Ascending aorta (tissue), 2 donors: ENCODE data around the gene PTGER3. TPM values are rescaled to one million over a fixed set of nuclear protein-coding genes. Genes with fewer than 3 reads are reported as not detected.
A peak's percentile ranks its signal among the peaks of the same experiment; 100 is the strongest.

ENCODE experiments used
- DNase-seq, 2 donors: peaks; one replicate each; pipeline ENCODE4 v3.0.0-alpha.2; 2019; ENCODE audit warnings: low spot score in 2 of 2
- H3K27ac ChIP-seq, 2 donors: fragments of 200-600 bp; sonication (generic); one replicate each; pipeline ENCODE4 v1.5.1; 2016 to 2017; ENCODE audit warnings: mild to moderate bottlenecking in 1 of 2
- H3K27me3 ChIP-seq: fragments of 200-600 bp; sonication (generic); one replicate; pipeline ENCODE4 v1.5.1; 2017
- H3K36me3 ChIP-seq, 2 donors: fragments of 200-600 bp; sonication (generic); one replicate each; pipeline ENCODE4 v1.5.1; 2016
- H3K4me1 ChIP-seq, 2 donors: fragments of 200-600 bp; sonication (generic); one replicate each; pipeline ENCODE4 v1.5.1; 2016 to 2017; ENCODE audit warnings: mild to moderate bottlenecking in 1 of 2
- H3K4me3 ChIP-seq, 2 donors: fragments of 200-600 bp; sonication (generic); one replicate each; pipeline ENCODE4 v1.5.1; 2016 to 2017; ENCODE audit warnings: mild to moderate bottlenecking in 1 of 2
- H3K9me3 ChIP-seq, 2 donors: fragments of 200-600 bp; sonication (generic); one replicate each; pipeline ENCODE4 v1.5.1; 2016
- intact Hi-C: fragments of 100-400 bp; cut with DNase I; formaldehyde crosslinking; loops from one replicate; pipeline ENCODE4 v1.15.1; 2023
- total RNA-seq: library from RNA; depleted of rRNA; stranded (reverse); fragments of >200 nt; gene quantifications from one replicate; pipeline ENCODE4 v1.1.0, GENCODE V29; 2016
- TF ChIP-seq, protein P1 (sequence below), 3 experiments: fragments of 200-600 bp in 2 of 3; fragments of 450-650 bp in 1 of 3; sonication (generic) in 2 of 3; IDR thresholded peaks; one replicate each; pipeline ENCODE4 v1.5.1; 2016 to 2019; ENCODE audit warnings: antibody characterized with exemption in 3 of 3, mild to moderate bottlenecking in 1 of 3, moderate library complexity in 1 of 3

The PTGER3 gene
- total RNA-seq, 1 donor from 2014 or later = 70.1 TPM

DNA sequence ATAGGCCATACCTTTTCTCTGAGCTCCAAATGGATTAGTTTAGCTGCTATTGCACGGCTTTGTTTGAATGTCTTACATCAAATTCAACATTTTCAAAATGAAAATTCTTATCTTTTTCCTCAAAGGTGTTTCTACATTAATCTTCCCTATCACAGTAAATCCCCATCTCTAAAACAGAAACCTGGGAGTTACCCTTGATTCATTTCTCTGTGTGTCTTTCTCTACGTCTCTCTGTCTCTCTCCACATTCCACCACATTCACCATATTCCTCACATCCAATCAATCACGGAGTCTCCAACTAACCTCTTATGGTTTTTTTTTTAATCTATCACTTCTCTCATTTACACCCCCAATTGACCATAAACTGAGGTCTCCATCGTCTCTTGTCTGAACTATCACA is 24.1 kb downstream of the PTGER3 start:
- intact Hi-C loops = no loop called here

DNA sequence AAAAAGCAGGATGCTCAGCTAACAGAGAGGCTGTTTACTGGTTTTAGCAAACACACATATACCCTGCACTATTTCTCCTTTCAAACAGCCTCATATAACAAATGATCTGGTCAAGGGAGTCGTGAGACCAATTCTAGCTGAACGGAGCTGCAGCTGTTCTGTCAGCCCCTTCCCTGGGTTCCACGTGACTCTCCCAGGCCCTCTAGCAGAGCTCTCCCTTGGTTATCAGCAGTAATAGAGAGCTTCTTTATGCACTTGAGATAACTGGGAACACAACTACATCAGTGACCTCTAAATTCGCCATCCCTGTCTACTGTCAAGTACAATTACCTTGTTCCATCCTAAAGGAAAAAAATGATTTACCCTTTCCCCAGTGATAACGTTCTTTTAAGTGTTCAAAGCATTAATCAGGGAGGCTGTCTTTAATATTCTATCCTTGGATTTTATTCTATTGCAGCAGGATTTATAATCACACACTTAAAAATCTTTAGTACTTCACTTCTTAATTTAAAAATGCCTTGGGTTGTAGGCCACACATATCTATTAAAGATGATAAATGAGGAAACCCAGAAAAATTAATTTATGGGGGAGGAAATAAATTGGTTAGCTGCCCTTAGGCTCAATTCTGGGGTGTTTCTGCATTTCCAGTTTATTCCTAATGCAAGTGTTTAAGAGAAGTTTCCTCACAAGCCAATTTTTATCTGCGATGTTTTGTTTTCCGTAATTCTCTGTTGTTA is 28.2 kb downstream of the PTGER3 start:
- Histone ChIP-seq H3K27ac (peak overlapping the region in 1 of 2 donors; percentile 44), H3K4me1 (peaks cover 0 to 23% of the 10 kb centered on the region in 2 donors), H3K36me3 (no peaks in the 10 kb centered on the region), H3K9me3 (no peaks in the 10 kb centered on the region), H3K27me3 (no peaks in the 10 kb centered on the region), H3K4me3 (no peak overlapping the region)
- intact Hi-C loops = loop anchor here (2.0 kb wide), 1 partner anchor 27 kb away; the partner anchor contains the start of gene PTGER3
- TF ChIP-seq, protein P1, sequence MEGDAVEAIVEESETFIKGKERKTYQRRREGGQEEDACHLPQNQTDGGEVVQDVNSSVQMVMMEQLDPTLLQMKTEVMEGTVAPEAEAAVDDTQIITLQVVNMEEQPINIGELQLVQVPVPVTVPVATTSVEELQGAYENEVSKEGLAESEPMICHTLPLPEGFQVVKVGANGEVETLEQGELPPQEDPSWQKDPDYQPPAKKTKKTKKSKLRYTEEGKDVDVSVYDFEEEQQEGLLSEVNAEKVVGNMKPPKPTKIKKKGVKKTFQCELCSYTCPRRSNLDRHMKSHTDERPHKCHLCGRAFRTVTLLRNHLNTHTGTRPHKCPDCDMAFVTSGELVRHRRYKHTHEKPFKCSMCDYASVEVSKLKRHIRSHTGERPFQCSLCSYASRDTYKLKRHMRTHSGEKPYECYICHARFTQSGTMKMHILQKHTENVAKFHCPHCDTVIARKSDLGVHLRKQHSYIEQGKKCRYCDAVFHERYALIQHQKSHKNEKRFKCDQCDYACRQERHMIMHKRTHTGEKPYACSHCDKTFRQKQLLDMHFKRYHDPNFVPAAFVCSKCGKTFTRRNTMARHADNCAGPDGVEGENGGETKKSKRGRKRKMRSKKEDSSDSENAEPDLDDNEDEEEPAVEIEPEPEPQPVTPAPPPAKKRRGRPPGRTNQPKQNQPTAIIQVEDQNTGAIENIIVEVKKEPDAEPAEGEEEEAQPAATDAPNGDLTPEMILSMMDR (IDR thresholded peaks at IDR 0.05) = no peak
- no peak for DNase-seq

More for the DNA sequence above, 24.1 kb downstream of the PTGER3 start:
- no peak overlapping the region for H3K4me3 ChIP-seq
- H3K27me3 ChIP-seq = no peaks in the 10 kb centered on the region
- H3K27ac ChIP-seq = peak overlapping the region in 1 of 2 donors; percentile 16
- no peaks in the 10 kb centered on the region for H3K36me3 ChIP-seq
- no peaks in the 10 kb centered on the region for H3K9me3 ChIP-seq
- no peak for DNase-seq
- TF ChIP-seq, protein P1 (IDR thresholded peaks at IDR 0.05) = no peak
- H3K4me1 ChIP-seq = peaks cover 0 to 7% of the 10 kb centered on the region in 2 donors

DNA sequence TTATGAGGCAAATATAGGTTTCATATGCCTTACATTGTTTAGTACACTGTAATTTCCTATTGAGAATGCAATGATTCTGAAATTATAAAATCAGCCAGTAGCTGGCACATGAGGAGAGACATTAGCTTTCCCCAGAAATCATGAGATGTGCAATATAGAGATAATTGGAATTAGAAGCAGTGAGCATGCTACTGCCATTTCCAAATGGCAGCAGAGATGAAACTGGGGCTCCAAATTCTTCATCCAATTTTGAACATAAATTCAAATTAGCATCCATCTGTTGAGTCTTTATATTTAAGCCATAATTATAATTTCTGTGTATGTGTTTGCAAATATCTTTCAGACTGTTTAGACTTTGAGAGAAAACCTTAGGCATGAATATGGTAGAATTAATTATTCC is 28.8 kb downstream of the PTGER3 start:
- no peaks in the 10 kb centered on the region for H3K36me3 ChIP-seq
- no peak for DNase-seq
- H3K4me1 ChIP-seq = peaks cover 0 to 27% of the 10 kb centered on the region in 2 donors
- no peaks in the 10 kb centered on the region for H3K9me3 ChIP-seq
- intact Hi-C loops = loop anchor here (2.0 kb wide), 1 partner anchor 28 kb away; the partner anchor contains the start of gene PTGER3
- TF ChIP-seq, protein P1 (IDR thresholded peaks at IDR 0.05) = no peak
- H3K27me3 ChIP-seq = no peaks in the 10 kb centered on the region
- H3K27ac ChIP-seq = peak overlapping the region; percentile 44 to 74
- H3K4me3 ChIP-seq = no peak overlapping the region

DNA sequence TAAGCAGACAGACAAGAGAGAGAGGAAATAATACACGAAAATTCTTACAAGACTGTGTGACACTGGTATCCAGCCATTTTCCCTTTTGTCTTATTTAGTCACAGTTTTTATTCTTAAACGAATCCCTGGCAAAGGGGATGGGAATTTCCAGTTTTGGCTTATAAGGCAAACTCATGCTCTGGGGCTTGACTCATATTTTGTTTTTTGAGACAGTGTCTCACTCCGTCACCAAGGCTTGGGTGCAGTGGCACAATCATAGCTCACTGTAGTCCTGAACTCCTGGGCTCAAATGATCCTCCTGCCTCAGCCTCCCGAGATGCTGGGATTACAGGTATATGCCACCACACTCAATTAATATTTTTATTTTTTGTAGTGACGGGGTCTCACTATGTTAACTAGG is 31.9 kb downstream of the PTGER3 start:
- H3K27ac ChIP-seq = peak overlapping the region; percentile 60 to 69
- H3K4me3 ChIP-seq = no peak overlapping the region
- intact Hi-C loops = no loop called here
- TF ChIP-seq, protein P1 (IDR thresholded peaks at IDR 0.05) = no peak
- DNase-seq = peak in 1 of 2 donors; percentile 66
- no peaks in the 10 kb centered on the region for H3K36me3 ChIP-seq
- H3K9me3 ChIP-seq = no peaks in the 10 kb centered on the region
- no peaks in the 10 kb centered on the region for H3K27me3 ChIP-seq
- H3K4me1 ChIP-seq = peaks cover 0 to 34% of the 10 kb centered on the region in 2 donors

DNA sequence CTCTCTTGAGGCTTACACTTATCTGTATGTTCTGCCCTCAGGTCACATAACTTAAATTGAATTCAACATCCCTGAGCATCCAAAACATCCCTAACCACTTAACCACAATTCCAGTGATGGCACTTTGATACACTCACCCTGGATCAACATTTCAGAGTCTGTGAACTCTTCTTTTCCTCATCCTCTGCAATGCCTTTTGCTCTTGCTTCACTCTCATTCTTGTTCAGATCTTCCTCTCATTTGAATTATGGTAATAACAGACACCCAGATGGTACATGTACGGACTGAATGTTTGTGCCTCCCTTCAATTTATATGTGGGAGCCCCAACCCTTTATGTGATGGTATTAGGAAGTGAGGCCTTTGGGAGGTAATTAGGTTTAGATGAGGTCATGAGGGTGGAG is 33.4 kb downstream of the PTGER3 start:
- no peak overlapping the region for H3K4me3 ChIP-seq
- H3K27me3 ChIP-seq = no peaks in the 10 kb centered on the region
- peaks cover 0 to 34% of the 10 kb centered on the region in 2 donors for H3K4me1 ChIP-seq
- DNase-seq = no peak
- TF ChIP-seq, protein P1 (IDR thresholded peaks at IDR 0.05) = no peak
- peak overlapping the region; percentile 60 to 69 for H3K27ac ChIP-seq
- intact Hi-C loops = no loop called here
- no peaks in the 10 kb centered on the region for H3K9me3 ChIP-seq
- no peaks in the 10 kb centered on the region for H3K36me3 ChIP-seq
